ENCODE data around the gene ARHGAP24. TPM values are rescaled to one million over a fixed set of nuclear protein-coding genes. Genes with fewer than 3 reads are reported as not detected.

Gene ARHGAP24
- total RNA-seq, 1 experiment from 2014 or later: 16.0 TPM

GRCh38 chr4:85776579-85776978 lies 301.6 kb downstream of the ARHGAP24 start:
- peak; percentile 61 for DNase-seq (ENCODE audit: low read depth)

DNA sequence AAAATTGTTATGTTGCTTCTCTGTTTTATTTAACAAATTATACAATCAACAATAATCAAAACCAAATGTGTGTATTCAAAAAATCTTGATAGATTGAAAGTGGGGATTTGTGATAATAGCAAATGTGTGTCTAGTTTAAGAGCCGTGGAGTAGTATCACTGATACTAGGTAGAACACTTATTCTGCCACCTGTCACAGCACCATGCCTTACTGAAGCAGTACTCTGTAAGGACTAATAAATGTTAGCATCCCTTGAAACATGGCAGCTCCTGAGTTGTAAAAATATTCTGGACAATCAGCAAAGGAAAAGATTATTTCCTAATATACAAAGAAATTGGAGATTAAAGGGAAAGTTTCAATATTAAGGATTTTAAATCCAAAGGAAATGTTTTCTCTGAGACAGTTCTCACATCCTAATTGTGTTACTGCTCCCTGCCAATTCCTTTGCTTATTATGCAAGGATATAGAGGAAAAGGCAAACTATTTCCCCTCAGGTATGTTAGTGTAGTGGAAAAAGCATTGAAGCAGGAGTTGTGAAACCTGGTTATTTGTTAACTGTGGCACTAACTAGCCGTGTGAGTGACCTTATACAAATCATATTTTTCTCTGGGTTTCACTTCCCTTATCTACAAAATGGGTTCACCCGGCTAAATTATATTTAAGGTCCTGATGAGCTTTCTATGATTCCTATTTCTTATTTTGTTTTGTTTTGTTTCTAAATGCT lies 303.1 kb downstream of the ARHGAP24 start:
- DNase-seq (ENCODE audit: low read depth): no peak

DNA sequence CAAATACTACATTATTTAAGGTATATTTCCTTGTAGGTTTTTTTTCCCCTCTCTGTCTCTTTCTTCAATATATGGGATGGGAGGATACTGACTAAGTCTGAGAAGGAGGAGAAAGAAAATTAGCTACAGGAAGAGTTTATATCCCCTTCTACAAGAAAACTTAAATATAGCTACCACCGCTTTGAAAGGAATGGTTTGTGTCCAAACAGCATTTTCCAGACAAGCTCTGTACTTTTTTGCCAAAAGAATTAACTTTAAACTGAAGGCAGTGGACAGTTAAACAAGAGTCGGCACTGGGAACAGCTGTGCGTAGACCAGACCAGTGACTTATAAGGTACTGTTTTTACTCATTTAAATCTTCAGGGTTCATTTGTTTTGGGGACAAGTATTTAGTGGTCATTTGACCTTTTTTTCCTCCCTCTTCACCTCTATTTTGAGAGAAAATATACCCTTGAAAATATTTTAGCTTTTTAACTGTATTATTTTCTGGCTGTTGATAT lies 303.7 kb downstream of the ARHGAP24 start:
- peak; percentile 39 for DNase-seq (ENCODE audit: low read depth)

- peak; percentile 53 for DNase-seq (ENCODE audit: low read depth)
Observed at GRCh38 chr4:85779165-85779564, 304.2 kb downstream of the ARHGAP24 start.

- peak; percentile 55 for DNase-seq (ENCODE audit: low read depth)
Observed at GRCh38 chr4:85780664-85781063, 305.7 kb downstream of the ARHGAP24 start.

- DNase-seq (ENCODE audit: low read depth): peak; percentile 68
Observed at GRCh38 chr4:85783483-85783882, 308.5 kb downstream of the ARHGAP24 start.

DNA sequence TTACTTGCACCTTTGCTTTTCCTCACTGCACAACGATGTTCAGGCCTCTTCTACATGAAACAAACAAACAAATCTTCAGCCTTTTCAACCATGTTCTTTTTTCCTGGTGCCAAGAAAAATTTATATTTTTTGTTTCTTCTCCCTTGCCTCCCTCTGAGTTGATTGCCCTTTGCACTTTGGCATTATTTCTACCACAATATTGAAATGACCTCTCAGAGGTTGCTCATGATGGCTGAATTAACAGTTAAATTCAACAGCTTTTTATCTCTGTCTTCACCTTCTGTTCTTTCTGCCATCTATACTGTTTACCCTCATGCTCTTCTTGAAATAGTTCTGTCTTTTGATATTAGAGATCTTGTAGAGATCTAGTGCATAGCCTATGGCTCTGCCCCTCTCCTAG lies 308.9 kb downstream of the ARHGAP24 start:
- no peak for DNase-seq (ENCODE audit: low read depth)

- DNase-seq (ENCODE audit: low read depth): no peak
Observed at GRCh38 chr4:85784348-85784747, 309.4 kb downstream of the ARHGAP24 start.

- DNase-seq (ENCODE audit: low read depth): no peak
Observed at GRCh38 chr4:85784947-85785346, 310.0 kb downstream of the ARHGAP24 start.

DNA sequence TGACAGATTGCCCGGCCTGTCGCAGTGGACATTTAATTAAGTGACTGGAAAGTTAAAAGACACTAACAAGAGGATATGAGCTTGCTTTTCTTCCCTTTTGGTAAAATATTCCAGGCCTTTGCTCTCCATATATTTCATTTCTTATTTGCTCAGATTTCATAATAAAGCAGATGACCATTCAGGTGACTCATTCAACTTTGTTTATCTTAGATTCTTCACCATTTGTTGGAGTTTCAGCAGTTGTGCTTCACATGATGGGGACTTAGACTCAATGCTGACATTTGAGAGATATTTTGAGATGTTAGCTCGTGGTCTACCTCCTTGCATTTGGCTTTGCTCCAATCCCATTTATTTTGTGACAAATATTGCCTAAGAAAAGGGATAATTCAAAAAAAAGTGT lies 312.2 kb downstream of the ARHGAP24 start:
- DNase-seq (ENCODE audit: low read depth): peak; percentile 69

GRCh38 chr4:85788604-85789003 lies 313.7 kb downstream of the ARHGAP24 start:
- no peak for DNase-seq (ENCODE audit: low read depth)

DNA sequence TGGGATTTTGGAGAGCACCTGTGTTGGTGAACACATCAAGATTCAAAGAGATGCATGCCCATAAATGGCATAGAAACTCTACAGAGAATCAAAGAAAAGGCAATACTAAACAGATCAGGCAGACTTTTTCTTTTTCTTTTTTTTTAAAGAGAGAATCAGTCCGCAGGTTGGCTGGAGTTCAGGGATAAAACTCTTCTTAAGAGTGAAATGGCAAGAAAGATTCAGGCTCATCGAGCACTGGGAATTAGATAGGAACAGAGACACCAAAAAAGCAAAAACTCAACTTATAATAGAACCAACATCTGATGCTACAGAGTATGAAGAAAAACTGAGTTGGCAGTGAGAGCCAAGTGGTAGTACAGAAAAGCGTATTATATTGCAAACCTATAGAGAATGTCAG lies 314.3 kb downstream of the ARHGAP24 start:
- no peak for DNase-seq (ENCODE audit: low read depth)

DNA sequence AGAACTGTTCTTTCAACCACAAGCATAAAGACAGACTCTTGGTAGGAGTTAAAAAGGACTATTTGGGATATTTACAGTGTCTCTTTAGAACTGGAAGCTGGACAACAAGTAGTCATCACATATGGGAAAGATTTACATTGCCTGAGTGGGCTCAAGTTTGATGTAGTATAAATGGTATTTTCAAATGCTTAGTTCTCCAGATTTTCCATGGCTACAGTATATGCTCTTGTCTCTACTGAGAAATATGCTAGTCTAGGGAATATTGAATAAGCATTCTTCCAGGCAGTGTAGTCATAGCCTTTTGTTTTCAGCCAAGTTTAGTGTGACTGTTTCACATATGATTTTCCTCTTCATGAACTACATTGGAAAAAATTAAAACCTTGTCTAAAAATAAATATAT lies 315.6 kb downstream of the ARHGAP24 start:
- DNase-seq (ENCODE audit: low read depth): peak; percentile 56

DNA sequence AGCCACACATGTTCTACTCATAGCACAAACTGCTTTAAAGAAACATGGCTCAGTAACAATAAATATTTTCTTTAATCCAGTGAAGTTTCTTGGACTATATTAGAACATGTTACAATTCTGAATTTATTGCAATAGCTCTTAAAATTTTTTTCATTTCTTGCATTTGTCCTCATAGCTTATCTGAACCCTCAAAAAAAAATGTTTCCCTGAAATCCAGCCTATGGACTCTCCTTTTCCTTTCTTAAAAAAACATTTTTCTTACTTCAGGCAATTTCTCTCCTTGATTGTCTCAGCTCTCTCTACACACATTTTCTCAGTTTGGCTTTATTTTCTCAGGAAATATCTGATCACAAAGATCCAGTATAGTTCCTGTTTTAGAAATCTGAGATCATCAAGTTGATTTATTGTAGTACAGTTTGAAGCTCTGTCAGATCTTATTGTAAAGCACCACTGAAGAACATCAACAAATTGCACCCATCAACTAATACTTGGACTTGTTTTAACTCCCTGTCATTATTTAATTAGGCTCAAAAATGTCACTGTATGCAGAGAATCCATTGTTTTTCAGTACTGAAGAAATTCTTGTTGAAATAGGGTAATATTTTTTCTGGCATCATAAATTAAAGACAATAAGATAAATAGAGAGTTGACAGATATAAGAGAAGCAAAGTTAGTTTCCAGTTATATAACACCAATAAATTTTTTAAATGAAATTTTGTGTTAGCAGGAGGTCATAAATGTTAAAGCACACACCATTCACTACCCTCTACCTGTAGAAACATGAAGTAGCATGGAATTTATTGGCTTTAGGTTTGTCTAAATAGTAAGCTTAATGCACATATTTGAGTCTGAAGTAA lies 317.7 kb downstream of the ARHGAP24 start:
- DNase-seq (ENCODE audit: low read depth): no peak

DNA sequence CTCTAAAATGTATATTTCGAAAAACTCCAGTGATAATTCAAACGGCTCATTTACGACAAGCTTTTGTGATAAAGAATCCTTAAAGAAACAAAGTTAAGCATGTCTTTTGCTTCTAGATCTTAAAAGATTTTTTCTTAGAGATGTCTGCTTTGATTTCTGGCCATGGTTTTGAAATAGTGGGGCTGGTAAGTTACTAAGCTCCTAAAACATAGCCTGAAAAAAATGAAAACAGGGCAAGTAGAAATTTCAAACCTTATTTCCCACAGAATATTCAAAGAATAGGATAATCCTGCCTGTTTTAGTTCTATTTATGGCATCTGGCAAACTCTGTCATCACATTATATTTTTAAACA lies 318.3 kb downstream of the ARHGAP24 start:
- no peak for DNase-seq (ENCODE audit: low read depth)

DNA sequence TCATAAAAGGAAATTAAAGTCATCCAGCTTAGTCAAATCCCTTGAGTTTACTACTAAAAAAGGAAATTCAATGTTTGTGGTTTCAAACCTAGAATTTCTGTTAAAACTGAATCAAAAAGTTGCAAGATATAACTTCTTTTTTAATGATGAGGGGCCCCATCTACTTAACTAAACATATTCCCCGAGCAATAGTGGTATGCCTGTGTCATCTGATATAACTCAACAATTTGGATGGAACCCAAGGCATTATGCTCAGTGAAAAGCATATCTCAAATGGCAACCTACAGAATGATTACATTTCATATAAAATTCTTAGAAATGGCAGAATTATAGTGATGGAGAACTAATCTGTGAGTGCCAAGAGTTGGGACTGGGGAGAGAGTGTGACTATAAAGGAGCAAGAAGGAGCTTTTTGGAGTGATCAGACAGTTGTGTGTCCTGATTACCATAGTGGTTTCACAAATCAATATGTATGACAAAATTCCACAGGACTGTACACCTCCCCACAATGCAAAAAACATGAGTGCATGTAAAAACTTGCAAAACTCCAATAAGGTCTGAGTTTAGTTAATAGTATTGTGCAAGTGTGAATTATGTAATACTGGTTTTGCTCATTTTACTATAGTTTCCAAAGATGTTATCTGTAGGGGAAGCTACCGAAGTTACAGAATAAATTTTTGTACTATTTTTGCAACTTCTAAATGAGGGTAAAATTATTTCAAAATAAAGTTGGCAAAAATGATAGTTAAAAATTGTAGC lies 323.2 kb downstream of the ARHGAP24 start:
- DNase-seq (ENCODE audit: low read depth): no peak

DNA sequence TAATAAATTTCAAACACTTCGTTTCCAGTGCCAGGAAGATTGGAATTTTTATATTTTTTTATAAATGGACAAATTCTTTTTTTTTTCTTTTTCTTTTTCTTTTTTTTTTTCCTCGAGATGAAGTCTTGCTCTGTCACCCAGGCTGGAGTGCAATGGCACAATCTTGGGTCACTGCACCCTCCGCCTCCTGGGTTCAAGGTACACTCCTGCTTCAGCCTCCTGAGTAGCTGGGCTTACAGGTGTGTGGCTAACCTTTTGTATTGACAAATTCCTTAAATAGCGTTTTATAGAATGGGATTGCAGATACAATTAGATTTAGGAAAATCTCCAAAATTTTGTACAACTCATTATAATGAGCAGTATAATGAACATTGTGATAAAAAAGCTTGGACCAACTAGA lies 328.9 kb downstream of the ARHGAP24 start:
- no peak for DNase-seq (ENCODE audit: low read depth)

GRCh38 chr4:85805891-85806290 lies 330.9 kb downstream of the ARHGAP24 start:
- no peak for DNase-seq (ENCODE audit: low read depth)

DNA sequence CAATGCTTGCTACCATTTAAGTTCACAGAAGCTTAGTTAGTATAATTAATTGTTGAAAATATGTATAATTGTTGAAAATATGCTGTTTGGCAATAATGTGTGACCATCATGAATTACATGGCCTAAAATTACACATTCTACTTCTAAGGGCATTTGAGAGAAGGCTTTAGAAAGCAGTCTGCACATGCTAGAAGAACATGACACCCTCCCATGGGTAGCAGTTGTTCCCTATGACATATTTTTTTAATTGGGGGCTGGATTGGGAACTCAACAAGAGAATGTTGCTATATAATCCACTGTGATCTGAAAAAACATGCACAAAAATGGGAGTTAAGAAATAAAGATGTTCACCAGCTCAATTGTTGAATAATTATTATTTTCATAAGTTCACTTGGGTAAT lies 331.4 kb downstream of the ARHGAP24 start:
- no peak for DNase-seq (ENCODE audit: low read depth)

GRCh38 chr4:85807247-85807950 lies 332.4 kb downstream of the ARHGAP24 start:
- DNase-seq (ENCODE audit: low read depth): peak; percentile 97

DNA sequence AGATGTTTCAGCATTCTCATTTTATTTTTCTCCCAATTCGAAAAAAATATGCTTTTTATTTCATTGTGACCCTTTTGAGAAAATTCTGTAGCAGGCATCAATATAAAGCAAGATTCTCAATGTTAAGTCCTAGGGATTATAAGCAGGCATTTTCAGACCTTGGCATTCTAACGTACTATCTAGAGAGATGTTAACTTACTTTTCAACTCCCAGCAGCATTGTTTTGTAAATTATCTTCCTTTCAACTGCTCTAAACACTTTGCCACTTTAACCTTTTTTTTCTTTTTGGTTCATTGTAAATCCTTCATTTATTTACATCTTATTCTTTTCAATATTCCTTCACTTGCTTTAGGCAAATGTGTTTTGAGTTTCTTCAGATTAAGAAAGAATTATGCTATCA lies 333.2 kb downstream of the ARHGAP24 start:
- no peak for DNase-seq (ENCODE audit: low read depth)

DNA sequence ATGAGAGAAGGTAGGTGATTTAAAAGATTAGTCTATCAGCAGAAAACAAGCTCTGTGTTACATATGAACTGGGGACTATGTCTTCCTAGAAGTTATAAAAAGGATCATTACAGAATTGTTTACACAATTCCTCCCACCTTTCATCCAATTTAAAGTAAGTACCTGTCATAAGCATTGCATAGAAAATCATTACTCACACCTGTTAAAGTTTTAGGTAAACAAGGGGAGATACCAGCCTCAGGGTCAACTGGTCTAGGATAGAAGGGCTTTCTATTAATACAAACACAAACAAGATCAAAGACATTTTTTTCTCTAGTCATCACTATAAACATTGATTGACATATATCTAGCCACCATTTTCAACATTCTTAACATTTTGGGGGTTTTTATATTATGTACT lies 333.9 kb downstream of the ARHGAP24 start:
- DNase-seq (ENCODE audit: low read depth): no peak

Data from RPMI7951 (cell line).